ENCODE measurements around the gene EAF2. TPM values are rescaled to one million over a fixed set of nuclear protein-coding genes. Genes with fewer than 3 reads are reported as not detected.
A peak's percentile ranks its signal among the peaks of the same experiment; 100 is the strongest.

EAF2 gene
- total and polyA plus RNA-seq, 3 donors from 2014 or later: 4.8 to 14.5 (median 6.9) TPM

DNA sequence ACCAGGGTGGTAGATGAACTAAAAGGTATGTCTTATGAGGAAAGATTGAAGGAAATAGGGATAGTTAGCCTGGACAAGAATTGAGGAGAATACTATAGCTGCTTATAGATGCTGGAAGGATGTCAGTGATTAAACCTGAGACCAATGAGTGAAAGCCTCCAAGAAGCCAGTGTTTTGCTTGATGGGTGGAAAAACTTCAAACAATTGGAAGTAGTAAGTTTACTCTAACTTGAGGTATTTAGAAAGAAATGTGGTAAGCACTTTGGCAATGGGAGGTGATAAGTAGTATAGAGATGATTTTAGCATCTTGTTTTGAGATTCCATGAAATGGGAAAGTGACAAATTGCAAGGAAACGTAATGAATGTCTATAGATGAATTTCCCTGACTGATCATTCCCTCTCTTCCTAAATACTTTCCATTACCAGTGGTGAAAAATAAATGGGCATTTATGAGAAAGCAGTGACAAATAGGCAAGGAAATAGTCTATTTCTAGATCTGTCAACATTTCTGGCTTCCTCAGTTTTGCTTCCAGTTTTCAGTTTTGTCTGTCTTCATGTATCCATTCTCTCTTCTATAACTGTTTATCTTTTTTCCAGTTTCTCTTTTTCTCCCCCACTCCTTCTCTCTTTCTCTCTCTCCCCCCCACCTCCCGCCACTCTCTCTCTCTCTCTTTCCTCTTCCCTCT is 78.4 kb downstream of the EAF2 start:
- no peaks in the 10 kb centered on the region for H3K4me1 ChIP-seq
- H3K27me3 ChIP-seq: no peaks in the 10 kb centered on the region
- H3K36me3 ChIP-seq (ENCODE audit: low read depth, missing control alignments): no peaks in the 10 kb centered on the region
- no peak overlapping the region for H3K4me3 ChIP-seq
- intact Hi-C loops (cut with DNase I; ENCODE audit: low total_unique reads): no loop called here
- no peaks in the 10 kb centered on the region for H3K9me3 ChIP-seq
- H3K27ac ChIP-seq: peak overlapping the region in 1 of 2 donors; percentile 3
- WGBS, 2 donors: 62 to 94% methylated on average over 2 of the region's 2 CpGs
- TF ChIP-seq, protein P1, sequence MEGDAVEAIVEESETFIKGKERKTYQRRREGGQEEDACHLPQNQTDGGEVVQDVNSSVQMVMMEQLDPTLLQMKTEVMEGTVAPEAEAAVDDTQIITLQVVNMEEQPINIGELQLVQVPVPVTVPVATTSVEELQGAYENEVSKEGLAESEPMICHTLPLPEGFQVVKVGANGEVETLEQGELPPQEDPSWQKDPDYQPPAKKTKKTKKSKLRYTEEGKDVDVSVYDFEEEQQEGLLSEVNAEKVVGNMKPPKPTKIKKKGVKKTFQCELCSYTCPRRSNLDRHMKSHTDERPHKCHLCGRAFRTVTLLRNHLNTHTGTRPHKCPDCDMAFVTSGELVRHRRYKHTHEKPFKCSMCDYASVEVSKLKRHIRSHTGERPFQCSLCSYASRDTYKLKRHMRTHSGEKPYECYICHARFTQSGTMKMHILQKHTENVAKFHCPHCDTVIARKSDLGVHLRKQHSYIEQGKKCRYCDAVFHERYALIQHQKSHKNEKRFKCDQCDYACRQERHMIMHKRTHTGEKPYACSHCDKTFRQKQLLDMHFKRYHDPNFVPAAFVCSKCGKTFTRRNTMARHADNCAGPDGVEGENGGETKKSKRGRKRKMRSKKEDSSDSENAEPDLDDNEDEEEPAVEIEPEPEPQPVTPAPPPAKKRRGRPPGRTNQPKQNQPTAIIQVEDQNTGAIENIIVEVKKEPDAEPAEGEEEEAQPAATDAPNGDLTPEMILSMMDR (IDR thresholded peaks at IDR 0.05): no peak
- no peak for TF ChIP-seq POLR2A (IDR thresholded peaks at IDR 0.05)
- no peak for DNase-seq

DNA sequence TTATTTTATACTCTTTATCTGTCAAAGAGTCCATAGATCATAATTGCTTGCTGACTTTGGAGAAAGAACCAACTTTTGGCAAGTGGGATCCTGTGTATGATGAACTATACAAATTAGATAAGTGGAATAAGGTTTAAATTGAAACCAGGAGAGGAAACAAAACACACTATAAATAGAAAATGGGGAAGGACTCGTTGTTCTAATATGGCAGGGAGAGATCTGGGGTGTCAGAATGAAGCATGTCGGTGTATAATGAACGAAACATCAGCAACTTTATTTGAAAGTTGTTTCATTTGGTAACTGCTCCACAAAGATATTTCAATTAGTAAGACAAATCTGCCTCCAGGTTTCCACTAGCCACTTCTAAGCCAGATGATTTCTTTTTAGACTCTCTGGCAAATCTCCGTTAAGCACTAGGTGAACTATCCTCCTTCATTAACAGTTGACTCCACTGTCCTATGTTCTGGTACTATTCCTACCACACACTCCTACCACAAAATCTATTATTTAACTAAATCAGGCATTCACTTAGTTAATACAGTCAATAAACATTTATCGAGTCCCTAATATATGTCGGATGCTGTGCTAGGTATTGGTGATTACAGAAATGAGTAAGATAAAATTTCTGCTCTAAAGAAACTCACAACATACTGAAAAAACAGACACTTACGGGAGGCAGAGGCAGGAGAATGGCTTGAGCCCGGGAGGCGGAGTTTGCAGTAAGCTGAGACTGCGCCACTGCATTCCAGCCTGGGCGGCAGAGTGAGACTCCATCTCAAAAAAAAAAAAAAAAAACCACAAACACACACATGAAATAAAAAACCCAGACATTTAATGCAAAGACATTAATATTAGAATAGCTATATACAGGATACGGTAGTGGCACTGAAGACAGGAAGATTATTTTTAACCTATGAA is 79.3 kb downstream of the EAF2 start:
- no peaks in the 10 kb centered on the region for H3K4me1 ChIP-seq
- H3K9me3 ChIP-seq: no peaks in the 10 kb centered on the region
- H3K36me3 ChIP-seq (ENCODE audit: low read depth, missing control alignments): no peaks in the 10 kb centered on the region
- no peak overlapping the region for H3K4me3 ChIP-seq
- H3K27me3 ChIP-seq: no peaks in the 10 kb centered on the region
- intact Hi-C loops (cut with DNase I; ENCODE audit: low total_unique reads): no loop called here
- TF ChIP-seq, protein P1 (IDR thresholded peaks at IDR 0.05): no peak
- no peak for DNase-seq
- peak overlapping the region in 1 of 2 donors; percentile 3 for H3K27ac ChIP-seq
- WGBS, 2 donors: 67 to 72% methylated on average over 12 of the region's 12 CpGs

DNA sequence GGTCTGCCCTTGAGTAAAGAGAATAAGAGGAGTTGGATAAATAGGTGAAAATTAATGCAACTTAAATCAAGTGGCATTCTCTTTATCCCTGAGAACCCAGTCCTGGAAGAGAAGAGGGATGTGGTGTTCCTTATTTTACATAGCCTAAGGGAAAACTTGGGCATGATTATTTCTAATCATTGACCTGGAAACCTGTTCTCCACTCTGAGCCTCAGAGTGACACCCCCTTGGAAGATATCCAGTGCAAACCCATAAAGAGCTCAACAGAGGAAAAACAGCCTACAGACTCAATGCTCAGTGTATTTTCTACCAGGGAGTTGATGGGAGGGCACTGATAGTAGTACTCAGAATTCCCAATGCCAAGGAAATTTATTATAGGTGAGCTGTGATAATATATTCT is 81.2 kb downstream of the EAF2 start:
- H3K27me3 ChIP-seq: no peaks in the 10 kb centered on the region
- DNase-seq: no peak

DNA sequence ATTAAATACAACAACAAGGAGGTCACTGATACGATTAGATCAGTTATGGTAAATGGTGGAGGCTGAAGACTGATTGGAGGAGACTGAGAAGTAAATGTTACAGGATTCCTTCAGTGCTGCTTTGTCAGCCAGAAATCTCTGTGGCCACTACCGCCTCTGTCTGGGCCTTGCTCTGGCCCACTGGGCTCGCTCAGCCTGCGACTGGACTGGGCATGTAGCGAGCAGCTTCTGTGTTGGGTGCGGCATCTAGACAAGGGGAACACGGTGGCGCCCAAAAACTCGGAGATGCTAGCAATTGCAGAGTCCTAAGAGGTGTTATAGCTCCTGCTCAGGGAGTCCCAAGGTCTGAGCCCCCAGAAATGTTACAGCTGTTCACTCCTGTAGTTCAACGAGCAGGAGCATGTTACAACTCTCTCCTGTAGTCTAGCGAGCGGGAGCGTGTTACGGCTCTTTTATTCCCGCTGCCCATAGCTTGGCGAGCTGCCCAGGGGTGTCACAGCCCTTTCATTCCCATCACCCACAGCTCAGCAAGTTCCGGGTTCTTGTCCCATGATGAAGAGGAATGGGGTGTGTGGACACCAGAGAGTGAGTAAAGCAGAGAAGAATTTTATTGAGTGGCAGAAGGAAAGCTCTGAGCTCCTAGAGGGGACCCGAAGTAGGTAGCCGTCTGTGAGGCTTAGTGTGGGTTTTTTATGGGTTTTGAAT is 83.9 kb downstream of the EAF2 start:
- no peaks in the 10 kb centered on the region for H3K4me1 ChIP-seq
- TF ChIP-seq, protein P1 (IDR thresholded peaks at IDR 0.05): no peak
- no peak for TF ChIP-seq POLR2A (IDR thresholded peaks at IDR 0.05)
- no peak overlapping the region for H3K4me3 ChIP-seq
- no peaks in the 10 kb centered on the region for H3K9me3 ChIP-seq
- intact Hi-C loops (cut with DNase I; ENCODE audit: low total_unique reads): no loop called here
- H3K27ac ChIP-seq: no peak overlapping the region
- no peaks in the 10 kb centered on the region for H3K27me3 ChIP-seq
- no peaks in the 10 kb centered on the region for H3K36me3 ChIP-seq (ENCODE audit: low read depth, missing control alignments)
- DNase-seq: peak; percentile 24
- 75 to 82% methylated on average over 19 of the region's 19 CpGs for WGBS, 2 donors

More for the DNA sequence above, 81.2 kb downstream of the EAF2 start:
- no peaks in the 10 kb centered on the region for H3K9me3 ChIP-seq
- no peak for TF ChIP-seq POLR2A (IDR thresholded peaks at IDR 0.05)
- intact Hi-C loops (cut with DNase I; ENCODE audit: low total_unique reads): no loop called here
- H3K4me1 ChIP-seq: no peaks in the 10 kb centered on the region
- no peaks in the 10 kb centered on the region for H3K36me3 ChIP-seq (ENCODE audit: low read depth, missing control alignments)
- no peak overlapping the region for H3K4me3 ChIP-seq
- no peak overlapping the region for H3K27ac ChIP-seq

- no peaks in the 10 kb centered on the region for H3K36me3 ChIP-seq (ENCODE audit: low read depth, missing control alignments)
- WGBS, 2 donors: 81 to 85% methylated on average over 3 of the region's 3 CpGs
- intact Hi-C loops (cut with DNase I; ENCODE audit: low total_unique reads): no loop called here
- TF ChIP-seq, protein P1 (IDR thresholded peaks at IDR 0.05): no peak
- no peak for TF ChIP-seq POLR2A (IDR thresholded peaks at IDR 0.05)
- H3K27ac ChIP-seq: no peak overlapping the region
- H3K9me3 ChIP-seq: no peaks in the 10 kb centered on the region
- H3K27me3 ChIP-seq: no peaks in the 10 kb centered on the region
- H3K4me3 ChIP-seq: no peak overlapping the region
- no peaks in the 10 kb centered on the region for H3K4me1 ChIP-seq
- no peak for DNase-seq
Observed at GRCh38 chr3:121924734-121925133, 89.7 kb downstream of the EAF2 start.
